ENCODE measurements around the gene TEAD1. TPM values are rescaled to one million over a fixed set of nuclear protein-coding genes. Genes with fewer than 3 reads are reported as not detected.

The TEAD1 gene
- total RNA-seq, 4 donors from 2014 or later, result 71.5 to 109 (median 88.5) TPM

DNA sequence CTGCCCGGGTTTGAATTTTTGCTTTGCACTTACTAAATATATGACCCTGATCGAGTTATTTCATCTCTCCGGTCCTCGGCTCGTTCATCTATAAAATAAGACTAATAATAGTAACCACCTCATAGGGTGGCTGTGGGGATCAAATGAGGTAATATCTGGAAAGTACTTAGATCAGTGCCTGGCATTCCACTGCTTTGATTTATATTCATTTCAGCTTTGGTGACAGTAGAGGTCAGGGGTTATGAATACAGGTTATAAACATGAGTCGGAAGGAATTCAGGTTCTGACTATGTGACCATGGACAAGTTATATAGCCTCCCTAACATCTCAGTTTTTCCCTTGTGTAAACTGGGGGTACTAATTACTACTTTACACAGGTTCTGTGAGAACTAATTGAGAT is 2.9 kb upstream of the TEAD1 start:
- Histone ChIP-seq H3K27ac (no peak overlapping the region), H3K9me3 (no peaks in the 10 kb centered on the region), H3K4me3 (replicated peaks in 1 of 3) (no peak overlapping the region), H3K4me1 (peaks cover 0 to 4% of the 10 kb centered on the region in 2 donors), H3K27me3 (no peaks in the 10 kb centered on the region), H3K36me3 (no peaks in the 10 kb centered on the region)
- TF ChIP-seq, protein P1, sequence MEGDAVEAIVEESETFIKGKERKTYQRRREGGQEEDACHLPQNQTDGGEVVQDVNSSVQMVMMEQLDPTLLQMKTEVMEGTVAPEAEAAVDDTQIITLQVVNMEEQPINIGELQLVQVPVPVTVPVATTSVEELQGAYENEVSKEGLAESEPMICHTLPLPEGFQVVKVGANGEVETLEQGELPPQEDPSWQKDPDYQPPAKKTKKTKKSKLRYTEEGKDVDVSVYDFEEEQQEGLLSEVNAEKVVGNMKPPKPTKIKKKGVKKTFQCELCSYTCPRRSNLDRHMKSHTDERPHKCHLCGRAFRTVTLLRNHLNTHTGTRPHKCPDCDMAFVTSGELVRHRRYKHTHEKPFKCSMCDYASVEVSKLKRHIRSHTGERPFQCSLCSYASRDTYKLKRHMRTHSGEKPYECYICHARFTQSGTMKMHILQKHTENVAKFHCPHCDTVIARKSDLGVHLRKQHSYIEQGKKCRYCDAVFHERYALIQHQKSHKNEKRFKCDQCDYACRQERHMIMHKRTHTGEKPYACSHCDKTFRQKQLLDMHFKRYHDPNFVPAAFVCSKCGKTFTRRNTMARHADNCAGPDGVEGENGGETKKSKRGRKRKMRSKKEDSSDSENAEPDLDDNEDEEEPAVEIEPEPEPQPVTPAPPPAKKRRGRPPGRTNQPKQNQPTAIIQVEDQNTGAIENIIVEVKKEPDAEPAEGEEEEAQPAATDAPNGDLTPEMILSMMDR (IDR thresholded peaks at IDR 0.05), result no peak
- no peak for TF ChIP-seq POLR2A (IDR thresholded peaks at IDR 0.05)
- WGBS, 2 donors, result 88 to 91% methylated on average over 6 of the region's 6 CpGs
- intact Hi-C loops (cut with DNase I), result loop anchor here (10.0 kb wide), 1 partner anchor 123 kb away; no protein-coding TSS in a partner anchor
- DNase-seq, result no peak

DNA sequence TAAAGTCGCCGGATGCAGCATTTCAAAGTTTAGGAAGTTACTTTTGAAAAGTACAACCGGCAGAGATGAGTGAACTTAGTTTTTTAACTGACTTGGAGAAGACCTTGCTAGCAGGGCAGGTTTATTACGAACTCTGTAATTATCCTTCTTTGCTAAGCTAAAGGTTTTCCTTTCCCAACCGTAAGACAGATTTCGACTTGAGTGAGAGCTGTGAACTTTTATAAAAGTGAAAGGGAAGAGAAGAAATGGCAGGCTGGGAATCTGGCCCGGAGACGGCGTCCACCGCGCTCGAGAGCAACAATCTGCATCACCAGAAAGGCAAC is 659 bp upstream of the TEAD1 start:
- TF ChIP-seq POLR2A (IDR thresholded peaks at IDR 0.05), result no peak
- TF ChIP-seq, protein P1 (IDR thresholded peaks at IDR 0.05), result no peak
- Histone ChIP-seq H3K4me1 (peaks cover 18 to 22% of the 10 kb centered on the region in 2 donors), H3K4me3 (replicated peaks in 1 of 3) (peak overlapping the region in 2 of 3 donors; percentile 52 to 74), H3K36me3 (no peaks in the 10 kb centered on the region), H3K27me3 (no peaks in the 10 kb centered on the region), H3K9me3 (no peaks in the 10 kb centered on the region), H3K27ac (peak overlapping the region; percentile 84 to 99 (median 84))
- 7 to 9% methylated on average over 12 of the region's 12 CpGs for whole genome bisulfite sequencing, 2 donors
- DNase-seq, result no peak
- intact Hi-C loops (cut with DNase I), result loop anchor here (10.0 kb wide), 1 partner anchor 121 kb away; no protein-coding TSS in a partner anchor

DNA sequence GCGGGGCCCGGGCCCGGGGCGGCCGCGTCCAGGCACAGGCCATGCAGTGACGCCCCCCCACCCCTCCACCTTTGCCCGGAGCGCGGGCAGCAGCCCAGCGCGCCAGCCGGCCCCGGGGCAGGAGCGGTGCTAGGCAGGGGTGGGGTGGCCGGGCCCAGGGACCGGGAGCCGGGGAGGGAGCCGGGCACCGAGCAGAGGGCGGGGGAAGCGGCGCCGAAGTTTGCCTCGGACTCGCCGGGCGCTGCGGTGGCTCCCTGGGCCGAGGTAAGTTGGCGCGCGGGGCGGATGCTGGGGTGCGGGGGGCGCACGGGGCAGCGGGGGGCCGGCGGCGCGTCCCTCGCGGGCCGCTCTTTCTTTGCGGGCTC is 332 bp downstream of the TEAD1 start:
- H3K27me3 ChIP-seq, result no peaks in the 10 kb centered on the region
- no peaks in the 10 kb centered on the region for H3K9me3 ChIP-seq
- WGBS, 2 donors, result 0% methylated on average over 3 of the region's 46 CpGs; no CpG with 5 or more reads in 1 of the 2 donors
- H3K27ac ChIP-seq, result peak overlapping the region; percentile 95 to 99 (median 96)
- peak overlapping the region; percentile 64 to 93 (median 77) for H3K4me3 ChIP-seq (replicated peaks in 1 of 3)
- no peak for TF ChIP-seq POLR2A (IDR thresholded peaks at IDR 0.05)
- TF ChIP-seq, protein P1 (IDR thresholded peaks at IDR 0.05), result no peak
- intact Hi-C loops (cut with DNase I), result loop anchor here (10.0 kb wide), 1 partner anchor 120 kb away; no protein-coding TSS in a partner anchor
- DNase-seq, result peak in 1 of 2 donors; percentile 48
- H3K4me1 ChIP-seq, result peaks cover 28 to 31% of the 10 kb centered on the region in 2 donors
- no peaks in the 10 kb centered on the region for H3K36me3 ChIP-seq

DNA sequence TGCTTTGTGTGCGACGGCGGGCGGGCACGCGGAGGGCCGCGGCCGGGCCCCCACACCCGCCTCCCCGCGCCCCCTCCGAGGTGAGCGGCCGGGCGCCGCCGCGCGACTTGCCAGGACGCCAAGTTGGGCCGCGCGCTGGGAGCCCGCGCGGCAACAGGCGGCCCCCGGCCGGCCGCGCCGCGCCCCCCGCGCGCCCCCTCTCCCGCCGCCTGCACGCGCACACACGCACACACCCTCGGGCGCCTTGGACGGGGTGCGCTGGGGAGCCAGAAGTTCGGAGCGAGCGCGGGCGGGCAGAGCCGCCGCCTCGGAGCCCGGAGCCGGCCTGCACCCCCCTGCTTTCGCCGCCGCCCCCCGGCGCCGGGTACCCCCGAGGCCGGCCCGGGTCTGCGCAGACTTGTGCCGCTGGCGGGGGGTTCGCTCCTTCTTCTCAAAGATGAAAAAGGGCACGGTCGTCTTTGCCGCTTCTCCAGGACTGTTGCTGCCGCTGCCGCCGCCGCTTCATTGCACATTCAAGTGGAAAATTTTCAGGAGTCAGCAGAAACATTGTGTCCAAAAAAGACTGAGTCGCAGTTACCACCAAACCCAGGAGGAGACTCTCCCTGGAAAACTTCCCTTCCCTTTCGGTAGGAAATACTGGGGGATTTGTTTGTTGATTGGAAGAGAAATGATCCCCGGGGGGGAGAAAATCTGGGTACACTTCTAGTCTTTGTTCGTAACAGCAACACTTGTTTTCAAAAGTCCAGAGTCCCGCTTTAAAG is 895 bp downstream of the TEAD1 start:
- H3K9me3 ChIP-seq, result no peaks in the 10 kb centered on the region
- peak overlapping the region; percentile 95 to 99 (median 96) for H3K27ac ChIP-seq
- peak in 1 of 2 donors; percentile 72 for TF ChIP-seq POLR2A (IDR thresholded peaks at IDR 0.05)
- TF ChIP-seq, protein P1 (IDR thresholded peaks at IDR 0.05), result no peak
- intact Hi-C loops (cut with DNase I), result loop anchor here (10.0 kb wide), 1 partner anchor 120 kb away; no protein-coding TSS in a partner anchor
- H3K36me3 ChIP-seq, result no peaks in the 10 kb centered on the region
- DNase-seq, result peak; percentile 81 to 83
- H3K4me1 ChIP-seq, result peaks cover 33 to 36% of the 10 kb centered on the region in 2 donors
- no peaks in the 10 kb centered on the region for H3K27me3 ChIP-seq
- 1 to 2% methylated on average over 15 to 20 of the region's 81 CpGs for WGBS, 2 donors
- peak overlapping the region; percentile 77 to 93 (median 80) for H3K4me3 ChIP-seq (replicated peaks in 1 of 3)
